Activated gamma-delta T cell (primary cell): ENCODE data around the gene CACNA2D1.
"Not testable (repeated sequence)": the region's sequence is repeated elsewhere in the genome, so short reads cannot be mapped to it uniquely, and the experiment has no call there.

Experiments used
- DNase-seq: peaks from one replicate; lab custom pipeline; 2025; lab: John Stamatoyannopoulos, UW

The CACNA2D1 gene

DNA sequence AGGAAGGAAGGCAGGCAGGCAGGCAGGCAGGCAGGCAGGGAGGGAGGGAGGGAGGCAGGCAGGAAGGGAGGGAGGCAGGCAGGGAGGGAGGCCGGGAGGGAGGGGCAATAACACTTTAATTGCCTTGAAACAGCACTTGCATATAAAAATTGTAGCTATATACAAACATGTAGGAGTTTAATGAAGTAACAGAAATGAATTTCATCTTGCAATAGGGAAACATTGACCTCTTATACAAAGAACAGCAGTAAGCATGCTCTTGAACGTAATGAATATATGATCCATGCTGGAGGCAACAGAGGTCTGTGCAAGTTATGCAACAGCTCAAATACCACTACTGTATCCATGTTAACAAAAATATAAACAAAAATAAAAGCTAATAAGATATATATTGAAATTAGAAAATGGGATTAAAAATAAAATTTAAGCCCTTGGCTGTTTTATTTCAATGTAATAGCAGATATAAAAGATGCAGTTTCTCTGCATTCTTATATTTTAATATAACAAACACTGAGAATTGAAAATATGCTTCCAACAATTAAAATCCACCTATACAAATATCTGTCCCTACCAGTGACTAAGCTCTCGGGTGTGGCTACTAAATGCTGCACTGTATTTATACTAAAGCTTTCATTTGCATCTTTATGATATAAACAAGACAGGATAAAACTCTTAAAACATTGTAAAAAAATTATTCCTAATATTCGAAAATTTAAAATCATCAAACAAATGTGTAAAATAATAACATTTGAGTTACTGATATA lies 50.3 kb downstream of the CACNA2D1 start:
- no peak for DNase-seq

DNA sequence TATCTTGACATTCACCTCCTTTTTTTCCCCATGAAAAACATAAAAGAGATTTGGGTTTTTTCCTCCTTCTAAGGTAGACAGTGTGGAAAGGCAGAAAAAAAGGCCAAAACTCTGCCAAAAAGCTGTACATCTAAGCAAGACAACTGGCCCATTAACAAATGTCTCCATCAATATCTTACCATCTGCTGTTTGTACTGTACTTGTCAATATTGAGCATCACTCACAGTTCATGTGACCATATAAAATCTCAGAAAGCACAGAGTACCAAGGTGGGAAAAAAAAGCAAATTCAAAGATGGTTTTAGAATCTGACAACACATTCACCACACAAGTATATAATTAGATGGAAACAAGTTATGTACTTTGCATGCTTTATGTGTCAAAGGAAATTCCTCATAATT lies 52.6 kb downstream of the CACNA2D1 start:
- no peak for DNase-seq

DNA sequence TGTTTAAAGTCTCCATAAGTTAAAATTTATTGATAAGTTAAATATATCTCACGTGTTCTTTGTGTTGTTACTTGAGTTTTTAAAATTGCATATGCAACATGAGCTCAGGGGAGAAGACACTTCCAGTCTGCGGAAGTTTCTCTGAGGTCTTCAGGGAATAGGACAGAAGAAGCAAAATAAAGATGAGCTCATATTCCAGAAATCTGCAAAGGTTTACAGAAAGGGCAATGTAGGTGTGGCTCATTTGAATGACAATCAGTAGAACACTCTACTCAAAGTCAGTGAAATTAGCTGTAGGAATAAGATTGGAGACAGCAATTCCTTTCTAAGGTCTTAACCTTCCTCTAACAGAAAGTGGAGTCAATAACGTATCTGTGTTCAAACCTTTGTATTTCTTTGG lies 53.7 kb downstream of the CACNA2D1 start:
- DNase-seq = no peak

DNA sequence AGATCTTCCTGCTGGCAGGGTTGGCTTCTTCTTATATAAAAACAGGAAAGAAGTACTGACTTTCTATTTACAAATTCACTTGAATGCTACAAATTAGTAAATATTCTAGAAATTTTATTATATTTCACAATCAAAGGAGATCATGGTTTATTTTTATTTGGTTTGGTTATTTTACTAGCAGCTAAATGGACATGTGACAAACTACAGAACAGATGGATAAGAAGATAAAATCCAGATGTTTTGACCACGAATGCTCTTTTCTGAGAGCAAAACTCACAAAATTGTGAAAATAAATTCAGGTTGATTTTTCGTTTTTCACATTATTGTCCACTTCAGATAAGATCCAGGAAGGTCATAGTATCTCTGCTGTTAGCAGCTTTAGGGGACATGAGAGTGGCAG lies 55.4 kb downstream of the CACNA2D1 start:
- DNase-seq = no peak

DNA sequence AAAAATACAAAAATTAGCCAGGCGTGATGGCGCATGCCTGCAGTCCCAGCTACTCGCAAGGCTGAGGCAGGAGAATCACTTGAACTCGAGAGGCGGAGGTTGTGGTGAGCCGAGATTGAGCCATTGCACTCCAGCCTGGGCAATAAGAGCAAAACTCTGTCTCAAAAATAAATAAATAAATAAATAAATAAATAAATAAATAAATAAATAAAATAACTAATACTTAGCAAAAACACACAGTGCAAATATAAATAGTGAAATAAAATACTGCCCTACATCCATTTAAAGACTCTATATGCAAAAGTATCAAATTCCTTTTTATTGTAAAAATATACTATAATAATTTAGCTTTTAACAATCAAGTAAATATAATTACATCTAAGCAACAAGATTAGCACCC lies 57.0 kb downstream of the CACNA2D1 start:
- DNase-seq = not testable (repeated sequence)

DNA sequence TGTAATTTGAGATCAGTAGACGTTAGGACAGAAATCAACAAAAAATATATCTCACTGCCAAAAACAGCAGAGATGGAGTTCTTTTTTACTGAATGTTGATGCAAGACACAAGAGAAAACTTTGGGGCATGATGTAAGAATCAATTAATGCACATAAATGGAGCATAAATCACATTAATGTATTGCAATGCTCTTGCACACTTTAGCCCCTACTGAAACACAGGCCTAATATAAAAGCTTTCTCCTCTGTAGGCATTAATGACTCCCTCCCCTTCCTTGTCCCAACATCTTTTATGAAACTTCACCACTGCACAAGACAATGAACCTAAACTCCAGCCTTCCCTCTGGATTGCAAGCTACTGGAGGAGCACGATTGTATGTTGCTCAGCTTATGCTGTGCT lies 58.8 kb downstream of the CACNA2D1 start:
- no peak for DNase-seq

DNA sequence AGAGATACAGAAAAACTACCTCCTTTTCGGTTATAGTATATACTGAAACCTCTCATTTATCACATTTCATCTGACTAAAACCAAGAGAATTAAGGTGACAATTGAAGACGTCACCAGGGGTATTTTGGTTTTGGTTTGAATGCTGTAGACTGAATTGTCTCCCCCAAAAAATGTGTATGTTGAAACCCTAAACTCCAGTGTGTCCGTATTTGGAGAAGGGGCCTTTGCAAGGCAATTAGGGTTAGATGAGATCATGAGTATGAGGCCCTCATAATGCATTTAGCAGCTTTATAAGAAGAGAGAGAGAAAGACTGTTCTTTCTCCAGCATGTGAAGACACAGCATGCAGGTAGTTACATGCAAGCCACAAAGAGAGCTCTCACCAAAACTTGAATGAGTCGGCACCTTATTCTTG lies 59.5 kb downstream of the CACNA2D1 start:
- no peak for DNase-seq

DNA sequence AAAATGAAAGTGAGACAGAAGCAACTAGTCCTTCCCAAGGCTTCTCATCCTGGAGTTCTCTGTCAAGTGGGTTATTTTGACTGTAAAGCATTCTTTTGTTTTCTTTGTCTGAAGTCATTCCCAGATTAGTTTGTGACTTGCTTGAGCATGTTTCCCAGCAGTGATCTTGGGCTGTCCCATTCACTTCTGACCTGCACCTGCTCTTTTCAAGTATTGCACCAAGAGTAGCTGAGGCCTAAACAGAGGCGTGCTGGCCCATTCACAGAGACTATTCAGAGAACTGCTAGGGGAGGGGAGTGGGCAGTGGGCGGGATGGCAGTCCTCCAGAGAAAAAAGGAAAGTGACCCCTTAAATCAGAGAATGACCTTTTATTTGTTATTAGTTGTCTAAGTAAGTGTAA lies 61.3 kb downstream of the CACNA2D1 start:
- no peak for DNase-seq

DNA sequence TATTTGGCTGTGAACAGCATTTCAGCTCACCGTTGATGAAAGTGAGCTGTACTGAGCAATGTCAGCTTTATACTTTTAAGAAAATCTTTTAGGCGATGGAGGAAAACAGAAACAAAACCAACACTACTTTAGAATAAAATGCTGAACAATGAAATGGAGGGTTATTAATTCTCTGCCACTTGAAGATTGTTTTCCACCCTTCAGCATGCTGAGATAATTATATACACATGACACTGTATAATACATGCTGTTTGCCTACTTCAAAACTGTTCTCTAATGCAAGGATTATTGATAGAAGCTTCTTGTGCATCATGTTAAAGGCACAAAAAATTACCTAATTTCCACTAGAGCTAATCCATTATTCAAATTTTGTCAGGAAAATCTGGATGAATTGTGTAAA lies 66.8 kb downstream of the CACNA2D1 start:
- no peak for DNase-seq

DNA sequence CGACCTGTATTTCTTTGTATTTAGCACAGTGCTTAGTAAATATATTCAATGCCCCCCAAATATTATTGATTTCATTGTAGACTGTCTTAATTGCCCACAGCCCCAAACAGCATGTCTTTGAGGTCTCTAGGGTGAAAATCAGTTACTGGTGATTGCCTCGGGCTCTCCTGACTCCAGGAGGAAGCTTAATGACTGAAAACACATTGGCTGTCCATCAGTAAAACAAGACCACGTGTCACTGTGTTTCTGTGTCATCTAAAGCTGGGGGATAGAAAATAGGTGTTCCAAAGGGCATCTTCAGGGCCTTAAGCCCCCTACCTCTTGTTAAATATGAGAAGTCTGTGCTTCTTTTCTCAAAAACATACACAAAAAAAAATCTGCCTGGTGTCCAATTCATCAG lies 67.9 kb downstream of the CACNA2D1 start:
- DNase-seq = no peak

DNA sequence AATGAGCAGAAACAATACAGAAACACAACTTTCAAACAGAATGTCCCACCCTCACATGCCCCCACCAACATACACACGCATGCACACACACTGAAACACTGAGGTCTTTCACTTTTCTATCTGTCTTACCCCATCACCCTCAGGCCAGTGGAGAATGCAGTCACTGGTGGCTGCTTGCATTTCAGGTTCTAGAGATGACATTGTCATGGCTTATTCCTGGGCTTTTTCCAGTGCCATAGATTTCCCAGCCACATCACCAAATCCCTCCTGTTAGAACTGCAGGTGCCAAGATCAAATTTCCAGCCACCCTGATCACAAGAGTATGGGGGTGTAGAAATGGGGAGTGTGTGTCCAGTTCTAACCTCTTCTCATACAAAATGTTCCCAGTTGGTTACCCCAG lies 68.4 kb downstream of the CACNA2D1 start:
- DNase-seq = no peak

DNA sequence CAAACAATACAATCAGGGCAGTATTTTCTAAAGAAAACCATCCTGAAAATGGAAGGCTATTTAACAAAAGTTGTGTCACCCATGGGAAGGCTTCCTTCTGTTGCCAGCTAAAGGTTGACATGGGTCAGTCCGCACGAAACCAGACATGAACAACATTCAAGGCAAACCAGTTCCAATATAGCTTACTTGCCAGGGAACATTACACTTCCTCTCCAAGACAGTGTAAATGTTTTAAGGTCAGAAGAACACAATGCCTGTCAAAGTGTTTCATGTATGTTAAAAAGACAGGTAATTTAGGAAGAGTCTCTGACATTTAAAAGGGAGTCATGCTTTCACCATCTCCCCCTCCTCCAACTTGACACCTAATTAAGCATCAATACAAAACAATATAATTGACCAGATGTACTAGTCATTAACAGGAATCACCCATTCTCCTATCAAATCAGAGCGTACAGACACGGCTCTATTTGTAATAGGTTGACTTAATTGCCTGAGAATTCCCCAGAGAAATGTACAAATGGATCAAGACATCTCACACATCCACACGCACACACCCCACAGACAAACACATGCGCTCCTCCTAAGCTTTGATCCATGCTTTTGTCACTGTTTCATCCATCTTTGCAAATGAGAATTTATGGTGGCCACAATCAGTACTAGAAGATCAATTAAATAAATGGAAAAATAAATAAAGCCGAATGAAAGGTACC lies 69.5 kb downstream of the CACNA2D1 start:
- no peak for DNase-seq

DNA sequence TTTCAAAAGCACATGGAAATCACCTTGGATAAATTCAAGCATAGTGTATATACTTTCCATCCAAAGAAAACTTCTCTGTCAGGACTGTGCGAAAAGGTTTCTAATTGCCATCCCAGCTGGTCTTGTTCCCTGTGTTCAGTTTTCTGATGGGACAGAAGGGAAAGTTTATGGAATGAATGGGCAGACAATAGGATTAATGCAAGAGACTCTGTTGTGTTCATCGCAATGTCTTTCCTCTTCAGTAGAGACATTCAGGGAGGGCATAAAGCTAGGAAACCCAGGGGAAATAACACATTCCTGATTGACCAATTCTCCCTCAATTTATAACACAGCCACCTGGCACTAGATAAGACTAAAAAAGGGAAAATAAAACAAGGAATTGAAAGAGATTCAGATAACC lies 78.9 kb downstream of the CACNA2D1 start:
- no peak for DNase-seq

DNA sequence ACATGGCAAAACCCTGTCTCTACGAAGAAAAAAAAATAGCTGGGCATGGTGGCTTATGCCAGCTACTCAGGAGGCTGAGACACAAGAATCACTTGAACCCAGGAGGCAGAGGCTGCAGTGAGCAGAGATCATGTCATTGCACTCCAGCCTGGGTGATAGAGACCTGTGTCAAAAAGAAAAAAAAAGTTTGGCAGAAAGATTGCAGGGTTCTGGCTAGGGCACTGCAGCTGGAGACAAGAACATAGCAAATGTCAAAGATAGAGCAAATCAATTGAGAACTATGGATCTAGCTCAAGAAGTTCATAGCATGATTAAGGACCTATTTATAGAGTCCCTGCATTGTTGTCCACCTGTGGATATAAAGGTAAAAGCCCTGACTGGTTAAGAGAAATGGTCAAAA lies 79.5 kb downstream of the CACNA2D1 start:
- no peak for DNase-seq

DNA sequence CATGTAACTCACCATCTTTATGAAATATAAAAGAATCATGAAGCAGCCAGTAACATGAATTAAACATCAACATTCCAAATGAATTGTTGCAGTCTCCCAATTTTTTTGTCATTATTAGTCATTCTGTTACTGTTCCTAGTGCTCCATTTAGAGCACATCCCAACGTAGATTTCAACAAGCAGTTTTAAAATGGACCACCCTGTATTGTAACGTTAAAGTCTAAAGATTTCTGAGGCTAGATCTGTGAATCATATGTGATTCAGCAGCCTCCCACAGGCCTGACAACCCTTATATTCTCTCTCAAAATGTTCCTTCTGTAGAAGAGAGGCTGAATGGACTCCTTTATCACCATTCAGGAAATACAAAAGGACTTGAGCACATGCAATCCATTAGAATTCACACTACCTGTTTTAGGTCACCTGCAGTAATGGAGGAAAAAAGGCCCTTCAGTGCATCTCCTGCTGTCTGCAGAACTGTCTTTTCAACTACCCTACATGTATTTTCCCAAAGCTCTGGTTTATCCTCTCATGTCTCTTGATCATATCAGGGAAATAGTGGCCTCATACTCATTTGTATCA lies 81.4 kb downstream of the CACNA2D1 start:
- no peak for DNase-seq

DNA sequence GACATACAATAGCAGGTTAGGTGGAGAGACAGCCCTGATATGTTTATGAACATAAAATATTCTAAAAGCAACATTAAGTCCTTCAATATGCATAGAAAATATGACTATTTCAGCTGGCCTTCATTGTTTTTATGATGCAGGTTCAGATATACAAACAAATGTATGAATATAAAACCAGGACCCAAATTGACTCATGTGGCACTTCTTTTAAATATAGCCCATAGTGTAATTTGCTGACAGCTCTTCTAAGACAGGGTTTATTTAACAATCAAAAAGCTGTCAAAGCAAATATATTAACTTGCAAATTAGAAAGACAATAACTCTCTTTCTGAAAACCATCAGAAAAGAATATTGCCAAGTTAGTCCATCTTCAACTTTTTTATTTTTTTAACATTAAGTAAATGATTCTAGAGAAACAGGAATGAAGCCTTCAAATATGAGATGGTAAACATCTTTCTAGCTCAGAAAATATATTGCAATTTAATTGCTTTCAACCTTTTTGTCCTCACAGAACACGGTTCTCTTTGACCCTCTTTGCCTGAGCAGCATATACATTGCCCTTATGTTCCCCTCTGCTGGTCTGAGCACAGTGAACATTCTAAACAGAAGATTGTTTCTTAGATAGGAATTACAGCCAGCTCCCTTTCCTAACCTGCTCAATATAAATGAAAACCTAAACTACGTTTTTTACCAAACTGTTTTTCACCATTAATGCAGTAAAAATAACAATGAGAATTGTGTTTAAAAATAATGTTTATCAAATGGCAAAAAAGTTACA lies 82.8 kb downstream of the CACNA2D1 start:
- no peak for DNase-seq

DNA sequence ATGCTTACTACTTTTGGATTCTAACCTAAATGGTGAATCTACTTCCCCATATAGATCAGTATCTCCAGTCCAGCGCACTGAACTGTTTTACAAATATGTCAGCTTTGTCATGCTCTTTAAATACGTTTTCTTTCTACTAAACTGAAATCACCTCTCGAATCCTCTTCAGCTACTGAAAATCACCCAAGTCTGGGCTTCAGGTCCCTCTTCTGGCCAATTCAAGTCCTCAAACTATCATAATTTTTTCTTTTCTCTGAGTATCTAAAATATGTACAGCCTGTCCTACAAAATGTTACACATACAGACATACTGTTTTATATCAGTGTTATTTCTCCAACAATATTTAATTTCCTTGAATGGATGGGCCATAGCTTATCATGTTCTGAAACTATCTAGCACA lies 84.2 kb downstream of the CACNA2D1 start:
- no peak for DNase-seq

DNA sequence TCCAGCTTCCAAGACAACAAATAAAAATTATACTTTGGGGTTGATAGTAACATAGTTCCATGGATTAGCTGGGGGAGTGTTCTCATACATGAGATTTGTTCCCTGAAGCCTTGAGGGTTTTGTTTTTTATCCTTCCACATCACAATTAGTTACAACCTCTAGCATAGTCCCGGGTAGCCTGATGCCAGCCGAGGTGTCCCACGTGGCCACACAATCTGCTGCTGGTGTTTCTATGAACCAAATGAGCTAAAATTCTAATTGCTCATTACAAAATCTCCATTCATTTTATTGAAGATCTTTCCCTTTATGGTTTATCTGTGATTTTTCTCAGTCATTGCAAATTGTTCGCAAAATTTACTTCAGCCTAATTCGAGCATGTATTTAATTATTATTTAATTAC lies 84.7 kb downstream of the CACNA2D1 start:
- no peak for DNase-seq

DNA sequence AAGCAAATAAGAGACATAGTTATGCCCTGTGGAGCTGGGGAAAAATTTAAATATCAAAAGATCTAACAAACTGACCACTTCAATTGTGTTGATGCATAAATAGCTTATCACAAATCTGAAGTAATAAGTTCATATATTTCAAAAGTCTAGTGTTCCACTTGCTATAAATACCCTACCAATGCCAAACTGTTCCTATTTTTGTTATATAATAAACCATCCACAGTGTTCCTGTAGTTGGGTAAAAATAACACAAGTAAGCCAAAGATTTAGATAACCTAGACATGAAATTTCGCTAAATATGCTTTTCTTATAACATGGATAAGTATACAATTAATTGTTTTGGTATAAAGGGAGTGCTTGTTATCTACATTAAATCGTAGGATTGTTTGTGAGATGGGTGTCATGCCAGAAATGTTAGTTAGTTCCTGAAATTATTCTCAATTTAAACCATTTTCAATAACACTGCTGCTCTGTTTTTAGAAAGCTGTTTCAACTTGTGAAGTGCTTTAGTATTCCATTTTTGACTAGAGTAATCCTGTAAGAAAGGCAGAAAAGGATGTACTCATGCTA lies 85.5 kb downstream of the CACNA2D1 start:
- DNase-seq = no peak

DNA sequence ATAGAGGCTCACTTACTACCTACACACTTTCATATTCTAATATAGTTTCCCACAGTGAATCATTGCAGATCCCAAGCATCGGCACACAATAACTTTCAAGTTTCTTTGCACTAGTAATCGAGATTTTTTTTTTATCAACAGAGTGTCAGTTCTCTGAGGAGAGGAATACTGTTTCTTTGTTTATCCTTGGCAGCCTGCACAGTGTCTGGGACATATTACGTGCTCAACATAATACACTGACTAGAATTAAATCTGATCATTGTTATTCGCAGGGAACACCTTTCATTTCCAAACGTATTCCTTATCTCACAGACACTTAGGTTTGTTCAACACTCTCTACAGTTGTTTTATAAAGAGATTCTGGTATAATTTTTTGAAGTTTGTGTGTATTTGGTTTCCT lies 95.3 kb downstream of the CACNA2D1 start:
- no peak for DNase-seq

DNA sequence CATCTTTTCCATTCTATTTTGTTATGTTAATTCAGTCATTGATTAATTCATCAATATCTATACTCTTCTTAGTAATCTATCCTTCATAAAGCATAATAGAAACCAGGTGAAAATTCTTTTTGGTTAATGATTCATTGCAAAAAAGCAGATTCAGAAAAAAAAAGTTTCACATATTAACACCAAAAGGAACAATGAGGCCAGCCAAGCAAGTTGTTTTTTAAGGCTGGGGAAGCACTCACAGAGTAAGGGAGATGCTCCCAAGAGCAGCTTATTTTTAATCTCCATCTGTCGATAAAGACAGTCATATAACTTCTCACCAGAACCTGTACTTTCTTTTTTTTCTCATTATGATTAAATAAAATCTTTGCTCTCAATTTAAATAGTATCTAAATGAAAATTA lies 95.8 kb downstream of the CACNA2D1 start:
- DNase-seq = no peak

DNA sequence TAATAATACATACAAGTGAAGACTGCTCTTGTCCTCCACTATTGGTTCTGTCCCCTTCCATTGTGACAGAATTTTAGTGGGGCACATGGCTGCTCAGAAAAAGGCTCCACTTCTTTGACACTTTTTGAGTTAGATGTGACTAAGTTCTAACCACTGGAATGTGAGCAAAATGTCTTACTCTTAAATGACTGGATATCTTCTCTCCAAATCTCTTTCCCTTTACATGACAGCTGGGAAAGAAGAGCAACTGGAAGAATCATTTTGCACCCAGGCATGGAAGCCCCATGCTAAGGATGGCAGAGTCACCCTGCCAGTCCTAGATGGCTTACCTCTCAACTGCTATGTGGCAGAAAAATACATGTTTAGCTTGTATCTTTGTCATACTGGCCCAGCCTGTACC lies 97.7 kb downstream of the CACNA2D1 start:
- no peak for DNase-seq
